Measurements from ENCODE around the gene SMAD3.
"Not testable (repeated sequence)": the region's sequence is repeated elsewhere in the genome, so short reads cannot be mapped to it uniquely, and the experiment has no call there.

The SMAD3 gene

GRCh38 chr15:67065531-67066005 is at the start of gene SMAD3:
Gene SMAD3 (plus strand): TSS chr15:67065602. CDS start chr15:67066155, 553 bp downstream.
- DNase-seq (ENCODE audit: low read depth), result no peak

- no peak for DNase-seq (ENCODE audit: low read depth)
Observed at GRCh38 chr15:67017311-67017710, 48.1 kb upstream of the SMAD3 start.

- no peak for DNase-seq (ENCODE audit: low read depth)
Observed at GRCh38 chr15:67018026-67018425, 47.4 kb upstream of the SMAD3 start.

- DNase-seq (ENCODE audit: low read depth), result no peak
Observed at GRCh38 chr15:67018441-67018840, 47.0 kb upstream of the SMAD3 start.

GRCh38 chr15:67019069-67019468 is 46.3 kb upstream of the SMAD3 start:
- DNase-seq (ENCODE audit: low read depth), result no peak

- DNase-seq (ENCODE audit: low read depth), result no peak
Observed at GRCh38 chr15:67019884-67020520, 45.4 kb upstream of the SMAD3 start.

GRCh38 chr15:67020668-67021067 is 44.7 kb upstream of the SMAD3 start:
- not testable (repeated sequence) for DNase-seq (ENCODE audit: low read depth)

GRCh38 chr15:67021455-67021854 is 43.9 kb upstream of the SMAD3 start:
- DNase-seq (ENCODE audit: low read depth), result no peak

- DNase-seq (ENCODE audit: low read depth), result no peak
Observed at GRCh38 chr15:67022587-67023105, 42.8 kb upstream of the SMAD3 start.

- no peak for DNase-seq (ENCODE audit: low read depth)
Observed at GRCh38 chr15:67023517-67024313, 41.7 kb upstream of the SMAD3 start.

- peak; percentile 82 for DNase-seq (ENCODE audit: low read depth)
Observed at GRCh38 chr15:67024314-67024997, 40.9 kb upstream of the SMAD3 start.

- no peak for DNase-seq (ENCODE audit: low read depth)
Observed at GRCh38 chr15:67024998-67025368, 40.4 kb upstream of the SMAD3 start.

- peak; percentile 60 for DNase-seq (ENCODE audit: low read depth)
Observed at GRCh38 chr15:67025719-67026609, 39.4 kb upstream of the SMAD3 start.

GRCh38 chr15:67026610-67026967 is 38.8 kb upstream of the SMAD3 start:
- DNase-seq (ENCODE audit: low read depth), result no peak

GRCh38 chr15:67028440-67028839 is 37.0 kb upstream of the SMAD3 start:
- DNase-seq (ENCODE audit: low read depth), result not testable (repeated sequence)

GRCh38 chr15:67030036-67030762 is 35.2 kb upstream of the SMAD3 start:
- no peak for DNase-seq (ENCODE audit: low read depth)

- no peak for DNase-seq (ENCODE audit: low read depth)
Observed at GRCh38 chr15:67031331-67031730, 34.1 kb upstream of the SMAD3 start.

GRCh38 chr15:67032608-67033007 is 32.8 kb upstream of the SMAD3 start:
- DNase-seq (ENCODE audit: low read depth), result no peak

- DNase-seq (ENCODE audit: low read depth), result no peak
Observed at GRCh38 chr15:67033012-67033411, 32.4 kb upstream of the SMAD3 start.

GRCh38 chr15:67033571-67034044 is 31.8 kb upstream of the SMAD3 start:
- DNase-seq (ENCODE audit: low read depth), result no peak

GRCh38 chr15:67035886-67036285 is 29.5 kb upstream of the SMAD3 start:
- DNase-seq (ENCODE audit: low read depth), result peak; percentile 23
